Activated naive CD8-positive, alpha-beta T cell treated with anti-CD3 and anti-CD28 coated beads for 36 hours (primary cell): Measurements from ENCODE around the gene PTGR3. TPM values are rescaled to one million over a fixed set of nuclear protein-coding genes. Genes with fewer than 3 reads are reported as not detected.

Source experiments
- DNase-seq: peaks from one replicate; pipeline ENCODE4 v3.0.0; 2021
- H3K27ac Mint-ChIP-seq: one replicate; pipeline ENCODE4 v1.8.0; 2022; ENCODE audit warnings: mild to moderate bottlenecking, moderate library complexity, mixed read lengths
- H3K27me3 Mint-ChIP-seq: one replicate; pipeline ENCODE4 v1.8.0; 2022; ENCODE audit warnings: mild to moderate bottlenecking, mixed read lengths
- H3K36me3 Mint-ChIP-seq: one replicate; pipeline ENCODE4 v1.8.0; 2021; ENCODE audit warnings: mild to moderate bottlenecking, mixed read lengths
- H3K4me1 Mint-ChIP-seq: one replicate; pipeline ENCODE4 v1.8.0; 2021; ENCODE audit warnings: mixed read lengths
- H3K4me3 Mint-ChIP-seq: one replicate; pipeline ENCODE4 v1.8.0; 2022; ENCODE audit warnings: mild to moderate bottlenecking, moderate library complexity, mixed read lengths
- H3K9me3 Mint-ChIP-seq: one replicate; pipeline ENCODE4 v1.8.0; 2022; ENCODE audit warnings: mixed read lengths
- total RNA-seq, 2 experiments: library from RNA; stranded (reverse); gene quantifications; one replicate each; pipeline ENCODE4 v1.2.3, GENCODE V29; 2021

PTGR3 gene
- total RNA-seq: 10 to 100 TPM; 20.2 to 23.2 TPM

GRCh38 chr18:75209129-75209950, at the start of gene PTGR3:
Gene PTGR3 (minus strand): TSS chr18:75209139. CDS start chr18:75209058, 81 bp downstream.
- Mint-ChIP-seq H3K36me3 (peaks cover 7% of the 10 kb centered on the region), H3K9me3 (no peaks in the 10 kb centered on the region), H3K27me3 (peaks cover 28% of the 10 kb centered on the region), H3K27ac (peak within 1 kb of the TSS; percentile 94), H3K4me3 (peak within 1 kb of the TSS; percentile 95), H3K4me1 (peaks cover 58% of the 10 kb centered on the region)
- peak; percentile 81 for DNase-seq

- DNase-seq: no peak
- H3K9me3 Mint-ChIP-seq: no peaks in the 10 kb centered on the region
- H3K4me1 Mint-ChIP-seq: peaks cover 41% of the 10 kb centered on the region
- peaks cover 2% of the 10 kb centered on the region for H3K36me3 Mint-ChIP-seq
- no peak overlapping the region for H3K27ac Mint-ChIP-seq
- H3K27me3 Mint-ChIP-seq: no peaks in the 10 kb centered on the region
- no peak overlapping the region for H3K4me3 Mint-ChIP-seq
Measured at GRCh38 chr18:75257605-75258004, 48.7 kb upstream of the PTGR3 start.

GRCh38 chr18:75256376-75256775, 47.4 kb upstream of the PTGR3 start:
- Mint-ChIP-seq H3K27ac (no peak overlapping the region), H3K4me1 (peaks cover 36% of the 10 kb centered on the region), H3K27me3 (no peaks in the 10 kb centered on the region), H3K36me3 (peaks cover 2% of the 10 kb centered on the region), H3K9me3 (no peaks in the 10 kb centered on the region), H3K4me3 (no peak overlapping the region)
- no peak for DNase-seq

GRCh38 chr18:75255094-75255493, 46.2 kb upstream of the PTGR3 start:
- DNase-seq: no peak
- Mint-ChIP-seq H3K4me1 (peaks cover 35% of the 10 kb centered on the region), H3K27ac (no peak overlapping the region), H3K27me3 (no peaks in the 10 kb centered on the region), H3K36me3 (peaks cover 3% of the 10 kb centered on the region), H3K9me3 (no peaks in the 10 kb centered on the region), H3K4me3 (no peak overlapping the region)

GRCh38 chr18:75253784-75254183, 44.8 kb upstream of the PTGR3 start:
- DNase-seq: no peak
- Mint-ChIP-seq H3K36me3 (peaks cover 8% of the 10 kb centered on the region), H3K9me3 (no peaks in the 10 kb centered on the region), H3K4me1 (peaks cover 35% of the 10 kb centered on the region), H3K27me3 (no peaks in the 10 kb centered on the region), H3K27ac (no peak overlapping the region), H3K4me3 (no peak overlapping the region)

- Mint-ChIP-seq H3K27me3 (no peaks in the 10 kb centered on the region), H3K36me3 (peaks cover 8% of the 10 kb centered on the region), H3K27ac (no peak overlapping the region), H3K9me3 (no peaks in the 10 kb centered on the region), H3K4me1 (peaks cover 42% of the 10 kb centered on the region), H3K4me3 (no peak overlapping the region)
- no peak for DNase-seq
Measured at GRCh38 chr18:75253043-75253442, 44.1 kb upstream of the PTGR3 start.

GRCh38 chr18:75252136-75252535, 43.2 kb upstream of the PTGR3 start:
- Mint-ChIP-seq H3K27ac (no peak overlapping the region), H3K9me3 (no peaks in the 10 kb centered on the region), H3K4me3 (no peak overlapping the region), H3K4me1 (peaks cover 48% of the 10 kb centered on the region), H3K36me3 (peaks cover 6% of the 10 kb centered on the region), H3K27me3 (no peaks in the 10 kb centered on the region)
- no peak for DNase-seq

- Mint-ChIP-seq H3K4me1 (peaks cover 51% of the 10 kb centered on the region), H3K36me3 (peaks cover 6% of the 10 kb centered on the region), H3K27ac (no peak overlapping the region), H3K9me3 (no peaks in the 10 kb centered on the region), H3K4me3 (no peak overlapping the region), H3K27me3 (no peaks in the 10 kb centered on the region)
- DNase-seq: no peak
Measured at GRCh38 chr18:75251466-75251865, 42.5 kb upstream of the PTGR3 start.

GRCh38 chr18:75250471-75250821, 41.5 kb upstream of the PTGR3 start:
- no peak for DNase-seq
- Mint-ChIP-seq H3K36me3 (peaks cover 6% of the 10 kb centered on the region), H3K4me1 (peaks cover 59% of the 10 kb centered on the region), H3K9me3 (no peaks in the 10 kb centered on the region), H3K27me3 (no peaks in the 10 kb centered on the region), H3K27ac (no peak overlapping the region), H3K4me3 (no peak overlapping the region)

- H3K27ac Mint-ChIP-seq: peak overlapping the region; percentile 73
Measured at GRCh38 chr18:75249672-75250470, 40.9 kb upstream of the PTGR3 start.

GRCh38 chr18:75249175-75249518, 40.2 kb upstream of the PTGR3 start:
- Mint-ChIP-seq H3K9me3 (no peaks in the 10 kb centered on the region), H3K4me1 (peaks cover 63% of the 10 kb centered on the region)
- DNase-seq: no peak

More at GRCh38 chr18:75249672-75250470, 40.9 kb upstream of the PTGR3 start:
- Mint-ChIP-seq H3K4me1 (peaks cover 59% of the 10 kb centered on the region), H3K4me3 (no peak overlapping the region), H3K36me3 (peaks cover 6% of the 10 kb centered on the region), H3K9me3 (no peaks in the 10 kb centered on the region), H3K27me3 (no peaks in the 10 kb centered on the region)
- no peak for DNase-seq

GRCh38 chr18:75248426-75249174, 39.7 kb upstream of the PTGR3 start:
- Mint-ChIP-seq H3K27ac (peak overlapping the region; percentile 96), H3K4me3 (peak overlapping the region; percentile 88), H3K36me3 (peaks cover 6% of the 10 kb centered on the region), H3K9me3 (no peaks in the 10 kb centered on the region), H3K27me3 (no peaks in the 10 kb centered on the region), H3K4me1 (peaks cover 60% of the 10 kb centered on the region)
- no peak for DNase-seq

More at GRCh38 chr18:75249175-75249518, 40.2 kb upstream of the PTGR3 start:
- H3K36me3 Mint-ChIP-seq: peaks cover 6% of the 10 kb centered on the region
- H3K27ac Mint-ChIP-seq: peak overlapping the region; percentile 73
- H3K4me3 Mint-ChIP-seq: no peak overlapping the region
- H3K27me3 Mint-ChIP-seq: no peaks in the 10 kb centered on the region

- DNase-seq: no peak
- H3K4me1 Mint-ChIP-seq: peaks cover 53% of the 10 kb centered on the region
- H3K27ac Mint-ChIP-seq: peak overlapping the region; percentile 96
- peak overlapping the region; percentile 88 for H3K4me3 Mint-ChIP-seq
- H3K27me3 Mint-ChIP-seq: no peaks in the 10 kb centered on the region
- peaks cover 6% of the 10 kb centered on the region for H3K36me3 Mint-ChIP-seq
- H3K9me3 Mint-ChIP-seq: no peaks in the 10 kb centered on the region
Measured at GRCh38 chr18:75247611-75248421, 38.9 kb upstream of the PTGR3 start.
